Progenitor cell of endocrine pancreas (in vitro differentiated cells): ENCODE measurements around the gene BATF. TPM values are rescaled to one million over a fixed set of nuclear protein-coding genes. Genes with fewer than 3 reads are reported as not detected.

Experiments used
- DNase-seq: peaks from one replicate; pipeline ENCODE4 v3.0.0; 2021; ENCODE audit warnings: low spot score; ENCODE audit not compliant: unreplicated experiment
- H3K27ac Mint-ChIP-seq: 2 replicates; pipeline ENCODE4 v1.8.0; 2021; ENCODE audit warnings: mild to moderate bottlenecking, moderate library complexity, mixed read lengths
- H3K27me3 Mint-ChIP-seq: 2 replicates; pipeline ENCODE4 v1.8.0; 2021; ENCODE audit warnings: mixed read lengths
- H3K36me3 Mint-ChIP-seq: 2 replicates; pipeline ENCODE4 v1.8.0; 2022; ENCODE audit warnings: mixed read lengths; ENCODE audit not compliant: insufficient read depth
- H3K4me1 Mint-ChIP-seq: 2 replicates; pipeline ENCODE4 v1.8.0; 2021; ENCODE audit warnings: low read depth, mixed read lengths
- H3K4me3 Mint-ChIP-seq: 2 replicates; pipeline ENCODE4 v1.8.0; 2021; ENCODE audit warnings: low read depth, mild to moderate bottlenecking, moderate library complexity, mixed read lengths
- H3K9me3 Mint-ChIP-seq: 2 replicates; pipeline ENCODE4 v1.8.0; 2021; ENCODE audit warnings: low read depth, mixed read lengths
- CTCF ChIP-seq: fragments of 200-600 bp; sonication (generic); IDR thresholded peaks from one replicate; pipeline ENCODE4 v1.5.0; 2021; ENCODE audit warnings: antibody characterized with exemption, mild to moderate bottlenecking; ENCODE audit not compliant: unreplicated experiment
- total RNA-seq: library from RNA; stranded (reverse); gene quantifications from 2 replicates; pipeline ENCODE4 v1.2.1, GENCODE V29; 2021

The BATF gene
- total RNA-seq, 1 donor from 2014 or later: not detected

- peaks cover 8% of the 10 kb centered on the region for H3K27me3 Mint-ChIP-seq
- H3K36me3 Mint-ChIP-seq: no peaks in the 10 kb centered on the region
- H3K9me3 Mint-ChIP-seq: no peaks in the 10 kb centered on the region
- no peak for TF ChIP-seq CTCF
- no peak overlapping the region for H3K4me3 Mint-ChIP-seq
- peaks cover 7% of the 10 kb centered on the region for H3K4me1 Mint-ChIP-seq
- DNase-seq: no peak
- H3K27ac Mint-ChIP-seq: no peak overlapping the region
Observed at GRCh38 chr14:75482366-75482765, 39.9 kb upstream of the BATF start.

GRCh38 chr14:75484711-75485429, 37.4 kb upstream of the BATF start:
- Mint-ChIP-seq H3K27me3 (peaks cover 10% of the 10 kb centered on the region), H3K4me3 (no peak overlapping the region), H3K27ac (peak overlapping the region; percentile 42), H3K9me3 (no peaks in the 10 kb centered on the region), H3K36me3 (no peaks in the 10 kb centered on the region), H3K4me1 (peaks cover 7% of the 10 kb centered on the region)
- TF ChIP-seq CTCF: no peak
- no peak for DNase-seq

GRCh38 chr14:75486318-75486717, 36.0 kb upstream of the BATF start:
- Mint-ChIP-seq H3K27me3 (peaks cover 7% of the 10 kb centered on the region), H3K27ac (no peak overlapping the region), H3K4me3 (no peak overlapping the region), H3K9me3 (no peaks in the 10 kb centered on the region), H3K4me1 (peaks cover 6% of the 10 kb centered on the region), H3K36me3 (no peaks in the 10 kb centered on the region)
- TF ChIP-seq CTCF: no peak
- no peak for DNase-seq

GRCh38 chr14:75487155-75487671, 35.1 kb upstream of the BATF start:
- Mint-ChIP-seq H3K4me1 (peaks cover 6% of the 10 kb centered on the region), H3K27ac (no peak overlapping the region), H3K36me3 (no peaks in the 10 kb centered on the region), H3K4me3 (no peak overlapping the region), H3K27me3 (peaks cover 7% of the 10 kb centered on the region), H3K9me3 (no peaks in the 10 kb centered on the region)
- no peak for DNase-seq
- no peak for TF ChIP-seq CTCF

- Mint-ChIP-seq H3K27ac (no peak overlapping the region), H3K27me3 (peaks cover 7% of the 10 kb centered on the region), H3K4me3 (peak overlapping the region; percentile 21), H3K9me3 (no peaks in the 10 kb centered on the region), H3K36me3 (no peaks in the 10 kb centered on the region), H3K4me1 (peaks cover 6% of the 10 kb centered on the region)
- DNase-seq: no peak
- no peak for TF ChIP-seq CTCF
Observed at GRCh38 chr14:75489480-75489837, 32.8 kb upstream of the BATF start.
